Loucy (cell line): Measurements from ENCODE around the gene ZNF830.

Source experiments
- H2AFZ ChIP-seq: fragments of 200-600 bp; sonication (generic); 2 replicates; pipeline ENCODE4 v1.6.0; 2016; ENCODE audit warnings: antibody characterized with exemption, mild to moderate bottlenecking, low read length, moderate library complexity
- H3F3A ChIP-seq: fragments of 200-600 bp; 2 replicates; pipeline ENCODE4 v1.6.0; 2016; ENCODE audit warnings: antibody characterized with exemption, low read depth, mild to moderate bottlenecking
- H3K27me3 ChIP-seq: fragments of 200-600 bp; sonication (generic); 2 replicates; pipeline ENCODE4 v1.6.1; 2014; ENCODE audit warnings: low read length, mild to moderate bottlenecking; ENCODE audit not compliant: insufficient read depth, poor library complexity, severe bottlenecking
- H3K36me3 ChIP-seq: fragments of 200-600 bp; sonication (generic); 2 replicates; pipeline ENCODE4 v1.6.1; 2016; ENCODE audit warnings: low read length; ENCODE audit not compliant: insufficient read depth
- H3K4me1 ChIP-seq: fragments of 200-600 bp; sonication (generic); 2 replicates; pipeline ENCODE4 v1.5.1; 2014; ENCODE audit warnings: low read length, mild to moderate bottlenecking; ENCODE audit not compliant: insufficient read depth, poor library complexity, severe bottlenecking
- H3K4me2 ChIP-seq: fragments of 200-600 bp; sonication (generic); 2 replicates; pipeline ENCODE4 v1.6.0; 2014; ENCODE audit warnings: antibody characterized with exemption, low read length, low read depth, mild to moderate bottlenecking; ENCODE audit not compliant: poor library complexity, severe bottlenecking
- H3K4me3 ChIP-seq: fragments of 200-600 bp; sonication (generic); 2 replicates; pipeline ENCODE4 v1.5.1; 2014; ENCODE audit warnings: low read length, mild to moderate bottlenecking, mixed read lengths; ENCODE audit not compliant: poor library complexity, severe bottlenecking
- H3K79me2 ChIP-seq: fragments of 200-600 bp; sonication (generic); 2 replicates; pipeline ENCODE4 v1.6.1; 2014; ENCODE audit warnings: low read length; ENCODE audit not compliant: insufficient read depth
- H3K9ac ChIP-seq: fragments of 200-600 bp; sonication (generic); 2 replicates; pipeline ENCODE4 v1.6.0; 2014; ENCODE audit warnings: mild to moderate bottlenecking, low read depth, low read length, moderate library complexity; ENCODE audit not compliant: poor library complexity, severe bottlenecking
- H3K9me2 ChIP-seq: fragments of 200-600 bp; sonication (generic); replicated peaks from 2 replicates; pipeline ENCODE4 v1.6.1; 2016; ENCODE audit warnings: low read depth, low read length, mixed read lengths
- H3K9me3 ChIP-seq: fragments of 200-600 bp; sonication (generic); 2 replicates; pipeline ENCODE4 v1.6.1; 2014; ENCODE audit warnings: mild to moderate bottlenecking, antibody characterized with exemption, low read length, low read depth; ENCODE audit not compliant: insufficient read depth
- H4K20me1 ChIP-seq: fragments of 200-600 bp; sonication (generic); 2 replicates; pipeline ENCODE4 v1.6.0; 2014; ENCODE audit warnings: antibody characterized with exemption, low read length, mild to moderate bottlenecking; ENCODE audit not compliant: insufficient read depth, poor library complexity, severe bottlenecking
- CTCF ChIP-seq: fragments of 200-600 bp; sonication (generic); conservative IDR thresholded peaks from 2 replicates; pipeline ENCODE4 v1.5.1; 2014; ENCODE audit warnings: mild to moderate bottlenecking, antibody characterized with exemption, low read length
- EZH2phosphoT487 ChIP-seq: fragments of 200-600 bp; IDR thresholded peaks from 2 replicates; pipeline ENCODE4 v1.6.1; 2018; ENCODE audit warnings: antibody characterized with exemption, mild to moderate bottlenecking, moderate library complexity, borderline replicate concordance

The ZNF830 gene

GRCh38 chr17:34917381-34917780 lies 44.0 kb upstream of the ZNF830 start:
- no peaks in the 10 kb centered on the region for H3F3A ChIP-seq
- H3K4me2 ChIP-seq, result no peak overlapping the region
- TF ChIP-seq CTCF (no peak), EZH2phosphoT487 (no peak)
- no peaks in the 10 kb centered on the region for H3K36me3 ChIP-seq
- H2AFZ ChIP-seq, result no peak overlapping the region
- no peaks in the 10 kb centered on the region for H3K4me1 ChIP-seq
- H3K9me3 ChIP-seq, result no peaks in the 10 kb centered on the region
- H3K9me2 ChIP-seq, result no peaks in the 10 kb centered on the region
- no peak overlapping the region for H3K9ac ChIP-seq
- H3K79me2 ChIP-seq, result no peaks in the 10 kb centered on the region
- H3K4me3 ChIP-seq, result no peak overlapping the region
- H3K27me3 ChIP-seq, result no peaks in the 10 kb centered on the region
- no peaks in the 10 kb centered on the region for H4K20me1 ChIP-seq

GRCh38 chr17:34920676-34921075 lies 40.7 kb upstream of the ZNF830 start:
- H3K36me3 ChIP-seq, result no peaks in the 10 kb centered on the region
- H3K4me3 ChIP-seq, result no peak overlapping the region
- no peaks in the 10 kb centered on the region for H4K20me1 ChIP-seq
- no peak overlapping the region for H3K4me2 ChIP-seq
- no peak for TF ChIP-seq EZH2phosphoT487
- TF ChIP-seq CTCF, result no peak
- H2AFZ ChIP-seq, result no peak overlapping the region
- no peaks in the 10 kb centered on the region for H3F3A ChIP-seq
- no peak overlapping the region for H3K9ac ChIP-seq
- no peaks in the 10 kb centered on the region for H3K4me1 ChIP-seq
- H3K9me3 ChIP-seq, result no peaks in the 10 kb centered on the region
- no peaks in the 10 kb centered on the region for H3K79me2 ChIP-seq
- no peaks in the 10 kb centered on the region for H3K9me2 ChIP-seq
- H3K27me3 ChIP-seq, result no peaks in the 10 kb centered on the region

GRCh38 chr17:34926661-34927060 lies 34.7 kb upstream of the ZNF830 start:
- no peak overlapping the region for H3K9ac ChIP-seq
- H2AFZ ChIP-seq, result no peak overlapping the region
- TF ChIP-seq CTCF (no peak), EZH2phosphoT487 (no peak)
- no peak overlapping the region for H3K4me2 ChIP-seq
- no peaks in the 10 kb centered on the region for H3K36me3 ChIP-seq
- no peaks in the 10 kb centered on the region for H3K9me3 ChIP-seq
- no peak overlapping the region for H3K4me3 ChIP-seq
- no peaks in the 10 kb centered on the region for H3F3A ChIP-seq
- no peaks in the 10 kb centered on the region for H3K27me3 ChIP-seq
- no peaks in the 10 kb centered on the region for H3K79me2 ChIP-seq
- H3K4me1 ChIP-seq, result no peaks in the 10 kb centered on the region
- H4K20me1 ChIP-seq, result no peaks in the 10 kb centered on the region
- H3K9me2 ChIP-seq, result no peaks in the 10 kb centered on the region
